Parathyroid adenoma (tissue), 2 donors: ENCODE measurements around the gene RPS6KA2.
A peak's percentile ranks its signal among the peaks of the same experiment; 100 is the strongest.

Experiments used
- H2AFZ ChIP-seq: fragments of 300-600 bp; sonication (generic); one replicate; pipeline ENCODE4 v1.7.0; 2017; ENCODE audit warnings: antibody characterized with exemption, mild to moderate bottlenecking
- H3K27ac ChIP-seq: fragments of 300-600 bp; sonication (generic); one replicate; pipeline ENCODE4 v1.7.0; 2017
- H3K27me3 ChIP-seq: fragments of 300-600 bp; sonication (generic); one replicate; pipeline ENCODE4 v1.7.0; 2017; ENCODE audit warnings: low read length; ENCODE audit not compliant: control insufficient read depth, insufficient read depth
- H3K36me3 ChIP-seq: fragments of 300-600 bp; sonication (generic); one replicate; pipeline ENCODE4 v1.7.0; 2017; ENCODE audit warnings: low read length; ENCODE audit not compliant: control insufficient read depth, insufficient read depth
- H3K4me1 ChIP-seq: fragments of 300-600 bp; sonication (generic); one replicate; pipeline ENCODE4 v1.7.0; 2017; ENCODE audit warnings: control low read depth
- H3K4me2 ChIP-seq: fragments of 300-600 bp; sonication (generic); one replicate; pipeline ENCODE4 v1.7.0; 2017; ENCODE audit warnings: low read length
- H3K4me3 ChIP-seq: fragments of 300-600 bp; sonication (generic); one replicate; pipeline ENCODE4 v1.7.0; 2017; ENCODE audit warnings: low read depth, low read length
- H3K79me2 ChIP-seq: fragments of 300-600 bp; sonication (generic); one replicate; pipeline ENCODE4 v1.7.0; 2017; ENCODE audit warnings: control low read depth
- H3K9ac ChIP-seq: fragments of 300-600 bp; sonication (generic); one replicate; pipeline ENCODE4 v1.7.0; 2017; ENCODE audit warnings: mild to moderate bottlenecking
- H3K9me3 ChIP-seq: fragments of 300-600 bp; sonication (generic); one replicate; pipeline ENCODE4 v1.7.0; 2017; ENCODE audit warnings: low read length; ENCODE audit not compliant: control insufficient read depth
- CTCF ChIP-seq: fragments of 300-600 bp; sonication (generic); IDR thresholded peaks from one replicate; pipeline ENCODE4 v1.7.0; 2017; ENCODE audit warnings: antibody characterized with exemption, mild to moderate bottlenecking
- donor health status: primary hyperparathyroidism.

RPS6KA2 gene

GRCh38 chr6:166611631-166612030, 15.4 kb downstream of the RPS6KA2 start:
- H3K36me3 ChIP-seq: no peaks in the 10 kb centered on the region
- TF ChIP-seq CTCF: no peak
- no peaks in the 10 kb centered on the region for H3K9me3 ChIP-seq
- no peak overlapping the region for H3K9ac ChIP-seq
- H3K27ac ChIP-seq: peak overlapping the region; percentile 95
- no peaks in the 10 kb centered on the region for H3K27me3 ChIP-seq
- peak overlapping the region; percentile 4 for H3K4me2 ChIP-seq
- H3K4me3 ChIP-seq: no peak overlapping the region
- peaks cover 40% of the 10 kb centered on the region for H3K79me2 ChIP-seq
- H2AFZ ChIP-seq: no peak overlapping the region
- H3K4me1 ChIP-seq: peaks cover 53% of the 10 kb centered on the region

GRCh38 chr6:166610069-166610468, 17.0 kb downstream of the RPS6KA2 start:
- H3K4me3 ChIP-seq: no peak overlapping the region
- H3K36me3 ChIP-seq: no peaks in the 10 kb centered on the region
- H3K9me3 ChIP-seq: no peaks in the 10 kb centered on the region
- no peak for TF ChIP-seq CTCF
- no peak overlapping the region for H2AFZ ChIP-seq
- no peaks in the 10 kb centered on the region for H3K27me3 ChIP-seq
- H3K4me2 ChIP-seq: no peak overlapping the region
- H3K9ac ChIP-seq: no peak overlapping the region
- H3K4me1 ChIP-seq: peaks cover 59% of the 10 kb centered on the region
- peak overlapping the region; percentile 37 for H3K27ac ChIP-seq
- peaks cover 35% of the 10 kb centered on the region for H3K79me2 ChIP-seq

GRCh38 chr6:166608774-166609173, 18.3 kb downstream of the RPS6KA2 start:
- Histone ChIP-seq H3K9ac (no peak overlapping the region), H3K4me3 (no peak overlapping the region), H3K9me3 (no peaks in the 10 kb centered on the region), H2AFZ (no peak overlapping the region), H3K79me2 (peaks cover 38% of the 10 kb centered on the region), H3K4me2 (no peak overlapping the region), H3K4me1 (peaks cover 49% of the 10 kb centered on the region), H3K27me3 (no peaks in the 10 kb centered on the region), H3K36me3 (no peaks in the 10 kb centered on the region), H3K27ac (no peak overlapping the region)
- TF ChIP-seq CTCF: no peak

- Histone ChIP-seq H3K79me2 (peaks cover 63% of the 10 kb centered on the region), H3K4me3 (no peak overlapping the region), H3K9ac (no peak overlapping the region), H3K27me3 (no peaks in the 10 kb centered on the region), H2AFZ (no peak overlapping the region), H3K36me3 (no peaks in the 10 kb centered on the region), H3K9me3 (no peaks in the 10 kb centered on the region), H3K27ac (peak overlapping the region; percentile 11), H3K4me1 (peaks cover 22% of the 10 kb centered on the region), H3K4me2 (peak overlapping the region; percentile 49)
- TF ChIP-seq CTCF: no peak
Measured at GRCh38 chr6:166605752-166606151, 21.3 kb downstream of the RPS6KA2 start.

- no peak overlapping the region for H3K4me3 ChIP-seq
- no peak overlapping the region for H3K4me2 ChIP-seq
- no peaks in the 10 kb centered on the region for H3K36me3 ChIP-seq
- no peak overlapping the region for H2AFZ ChIP-seq
- H3K4me1 ChIP-seq: peaks cover 19% of the 10 kb centered on the region
- no peak overlapping the region for H3K27ac ChIP-seq
- no peak overlapping the region for H3K9ac ChIP-seq
- peaks cover 71% of the 10 kb centered on the region for H3K79me2 ChIP-seq
- TF ChIP-seq CTCF: no peak
- H3K27me3 ChIP-seq: no peaks in the 10 kb centered on the region
- H3K9me3 ChIP-seq: no peaks in the 10 kb centered on the region
Measured at GRCh38 chr6:166604911-166605310, 22.1 kb downstream of the RPS6KA2 start.
